ENCODE results near the gene MICOS13.

MICOS13 gene

DNA sequence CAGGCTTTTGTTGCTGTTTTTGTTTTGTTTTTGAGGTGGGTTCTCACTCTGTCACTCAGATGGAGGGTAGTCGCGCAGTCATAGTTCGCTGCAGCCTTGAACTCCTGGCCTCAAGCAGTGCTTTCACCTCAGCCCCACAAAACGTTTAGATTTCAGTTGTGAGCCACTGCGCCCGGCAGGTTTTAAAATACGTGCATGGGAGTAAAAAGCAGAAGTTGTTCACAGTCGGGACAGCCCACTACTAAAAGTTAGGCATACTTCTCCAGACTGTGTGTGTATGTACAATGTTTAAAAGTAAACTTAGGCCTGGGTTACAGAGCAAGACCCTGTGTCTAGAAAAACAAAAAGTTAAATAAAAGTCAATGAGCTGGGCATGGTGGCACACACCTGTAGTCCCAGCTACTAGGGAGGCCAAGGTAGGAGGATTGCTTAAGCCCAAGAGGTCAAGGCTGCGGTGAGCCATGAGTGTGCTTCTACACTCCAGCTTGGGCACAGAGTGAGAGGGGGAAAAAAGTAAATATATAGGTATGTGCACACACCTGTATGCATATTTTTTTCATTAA, 51.3 kb downstream of the MICOS13 start:
- DNase-seq (ENCODE audit: low read depth in 3 of 3), result no peak

DNA sequence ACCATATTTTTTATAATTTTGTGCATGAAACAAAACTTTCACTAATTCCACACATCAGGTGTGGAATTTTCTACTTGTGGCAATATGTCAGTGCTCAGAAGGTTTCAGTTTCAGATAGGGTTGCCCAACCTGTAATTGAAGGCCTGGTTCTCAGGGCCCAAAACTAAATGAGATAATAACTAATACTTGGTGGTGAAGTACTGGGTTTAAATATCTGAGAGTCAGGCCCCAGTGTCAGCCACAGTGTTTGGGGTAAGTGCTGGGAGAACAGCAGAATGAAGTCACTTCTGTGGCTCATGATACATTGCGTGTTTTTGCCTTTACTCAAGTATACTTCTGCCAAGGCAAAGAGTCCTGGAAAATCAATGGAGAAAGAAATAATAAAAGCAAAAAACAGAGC, 51.9 kb downstream of the MICOS13 start:
- no peak for DNase-seq (ENCODE audit: low read depth in 3 of 3)
